Ureter (tissue), 1 donor: ENCODE measurements around the gene RAD51B. TPM values are rescaled to one million over a fixed set of nuclear protein-coding genes. Genes with fewer than 3 reads are reported as not detected.
A peak's percentile ranks its signal among the peaks of the same experiment; 100 is the strongest.
"Not testable (repeated sequence)": the region's sequence is repeated elsewhere in the genome, so short reads cannot be mapped to it uniquely, and the experiment has no call there.

ENCODE experiments used
- DNase-seq: peaks from one replicate; pipeline ENCODE4 v3.0.0-alpha.2; 2020; ENCODE audit warnings: low spot score
- total RNA-seq: library from RNA; stranded (reverse); gene quantifications from one replicate; pipeline ENCODE4 v1.2.4, GENCODE V29; 2023
- donor health status: DM: yes; HTN: yes; CAD: no.

RAD51B gene
- 36.6 TPM for total RNA-seq

DNA sequence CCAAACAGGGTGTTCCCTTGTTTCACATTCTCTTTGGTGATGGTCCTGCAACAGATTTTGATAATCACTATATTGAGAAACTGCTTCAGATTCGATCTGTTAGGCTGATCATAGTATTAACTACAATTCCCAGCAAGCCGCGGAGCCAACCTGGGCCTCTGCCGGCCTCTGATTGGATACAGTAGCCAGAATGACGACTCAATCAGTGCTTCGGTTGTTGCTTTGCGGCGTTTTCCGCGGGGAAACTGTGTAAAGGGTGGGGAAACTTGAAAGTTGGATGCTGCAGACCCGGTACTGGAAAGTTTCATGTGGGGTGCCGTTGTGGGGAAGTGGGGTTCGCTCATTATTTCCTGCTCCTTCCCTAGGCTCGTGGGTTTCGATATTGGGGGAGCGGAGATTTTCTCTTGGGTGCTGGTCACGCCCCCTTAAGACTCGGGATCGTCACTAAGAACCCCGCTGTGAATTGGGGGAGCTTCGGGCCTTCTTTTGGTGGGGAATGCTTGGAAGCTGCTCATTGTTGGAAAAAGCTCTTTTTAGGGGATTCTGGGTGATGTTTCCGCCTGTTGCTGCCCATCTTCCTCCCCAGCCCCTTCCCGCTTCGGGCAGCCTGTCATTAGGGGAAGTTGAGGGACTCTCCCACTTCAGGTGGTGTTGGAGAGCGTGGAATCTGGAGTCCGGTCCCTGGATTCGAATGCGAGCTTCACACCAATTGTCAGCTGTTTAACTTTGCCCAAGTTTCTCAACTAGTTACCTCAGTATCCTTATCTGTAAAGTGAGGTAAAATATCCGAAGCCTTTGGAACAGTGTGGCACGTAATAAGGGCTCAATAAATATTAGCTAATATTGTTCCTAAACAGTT is at the start of gene RAD51B:
TSS of gene RAD51B (plus strand) at position 217 of the 859 bp plus-strand sequence.
- peak; percentile 89 for DNase-seq

DNA sequence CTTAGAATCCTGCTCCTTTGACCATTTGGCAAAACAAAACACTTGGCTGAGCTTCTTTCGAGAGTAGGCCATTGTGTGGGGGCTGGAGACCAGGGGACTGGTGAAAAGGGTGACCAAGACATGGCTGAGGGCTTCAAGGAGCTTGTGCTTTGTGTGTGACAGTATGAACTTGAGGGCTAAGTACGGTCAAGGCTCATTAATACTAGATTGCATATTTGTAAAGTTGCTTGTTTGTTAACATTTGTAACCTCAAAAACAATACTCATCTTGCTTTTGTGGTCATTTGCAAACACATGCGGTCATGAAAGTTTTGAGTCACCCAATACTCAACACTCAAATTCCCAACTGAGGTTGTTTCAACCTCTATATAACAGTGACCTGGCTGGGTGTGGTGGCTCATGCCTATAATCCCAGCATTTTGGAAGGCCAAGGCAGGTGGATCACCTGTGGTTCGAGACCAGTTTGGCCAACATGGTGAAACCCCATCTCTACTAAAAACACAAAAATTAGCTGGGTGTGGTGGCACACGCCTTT is 45.7 kb upstream of the RAD51B start:
- no peak for DNase-seq

- DNase-seq: no peak
Measured at GRCh38 chr14:67776653-67777322, 42.8 kb upstream of the RAD51B start.

DNA sequence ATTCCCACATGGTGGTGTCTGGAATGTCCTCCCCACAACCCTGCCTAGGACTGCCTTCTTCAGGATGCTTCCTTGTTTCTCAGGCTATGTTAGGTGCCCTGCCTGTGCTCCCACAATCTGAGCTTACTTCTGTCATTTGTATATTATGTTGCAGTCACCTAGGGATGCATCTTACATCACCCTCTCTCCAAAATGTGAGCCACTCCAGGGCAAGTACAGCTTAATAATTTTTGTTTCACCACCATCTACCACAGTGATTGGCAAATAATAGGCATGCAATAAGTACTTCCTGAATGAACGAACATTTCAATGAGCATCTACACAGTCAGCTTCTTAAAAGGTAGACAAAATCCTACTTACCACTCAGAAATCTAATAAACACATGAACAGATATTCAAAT is 40.8 kb upstream of the RAD51B start:
- no peak for DNase-seq

GRCh38 chr14:67782090-67782489 is 37.5 kb upstream of the RAD51B start:
- no peak for DNase-seq

DNA sequence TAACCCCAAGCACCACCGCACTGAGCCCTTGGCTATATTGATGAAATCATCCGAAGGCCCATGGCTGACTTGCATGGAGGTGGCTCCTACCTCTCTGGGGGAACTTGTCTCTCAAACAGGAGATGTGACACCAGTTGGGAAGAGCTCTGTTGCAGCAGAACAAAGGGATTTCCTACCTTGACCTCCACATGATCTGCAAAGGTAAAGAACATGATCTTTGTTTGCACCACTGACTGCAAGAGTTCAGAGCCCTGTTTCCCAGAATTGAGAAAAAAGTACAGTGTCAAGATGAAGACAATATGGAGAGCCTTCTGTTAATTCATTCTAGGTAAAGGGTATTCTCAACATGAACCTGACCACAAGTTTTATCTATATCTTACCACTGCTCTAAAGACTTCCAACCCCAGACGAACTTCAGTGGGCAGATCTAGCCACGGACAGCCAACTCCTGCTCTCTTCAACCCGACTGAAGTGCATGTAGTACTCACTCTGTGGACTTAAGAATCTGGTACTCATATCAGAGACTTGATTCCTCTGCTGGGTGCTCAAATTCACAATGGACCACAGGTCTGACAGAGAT is 35.2 kb upstream of the RAD51B start:
- no peak for DNase-seq

DNA sequence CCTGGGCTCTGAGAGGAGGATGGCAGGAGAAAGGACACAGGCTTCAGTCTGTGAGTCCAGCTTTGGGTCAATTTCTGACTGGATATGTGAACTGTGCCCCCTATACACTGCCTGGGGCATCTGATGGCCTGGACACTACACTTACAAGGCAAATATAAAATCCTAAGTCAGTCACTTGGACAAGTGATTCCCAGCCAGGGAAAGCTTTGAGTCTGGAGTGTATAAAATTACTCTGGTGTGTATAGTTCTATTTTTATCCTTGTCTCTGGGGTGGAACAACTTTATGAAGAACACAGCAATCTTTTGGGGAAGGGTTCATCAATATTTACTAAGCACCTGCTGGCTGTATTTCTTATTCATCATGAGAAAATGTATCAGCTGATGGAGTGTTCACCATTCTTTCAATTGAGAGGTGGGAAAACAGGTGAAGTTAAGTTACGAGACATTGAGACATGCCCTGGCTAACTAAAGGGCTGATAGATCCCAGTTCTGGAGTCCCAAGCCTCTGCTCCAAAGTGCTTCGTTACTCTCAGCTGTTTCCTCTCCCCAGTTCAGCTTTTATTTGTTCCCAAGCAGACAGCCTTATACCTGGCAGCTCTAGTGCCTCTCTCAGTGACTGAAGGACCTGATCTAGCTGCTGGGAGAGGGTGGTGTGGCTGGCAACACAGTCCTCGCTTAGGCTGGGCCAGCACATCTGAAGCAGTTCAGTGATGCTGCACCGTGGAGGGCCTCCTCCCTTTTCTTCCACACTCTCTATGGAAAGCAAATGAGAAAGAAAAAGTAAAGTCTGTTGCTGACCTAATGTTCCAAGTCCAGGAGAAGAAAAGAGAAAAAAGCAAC is 34.1 kb upstream of the RAD51B start:
- no peak for DNase-seq

DNA sequence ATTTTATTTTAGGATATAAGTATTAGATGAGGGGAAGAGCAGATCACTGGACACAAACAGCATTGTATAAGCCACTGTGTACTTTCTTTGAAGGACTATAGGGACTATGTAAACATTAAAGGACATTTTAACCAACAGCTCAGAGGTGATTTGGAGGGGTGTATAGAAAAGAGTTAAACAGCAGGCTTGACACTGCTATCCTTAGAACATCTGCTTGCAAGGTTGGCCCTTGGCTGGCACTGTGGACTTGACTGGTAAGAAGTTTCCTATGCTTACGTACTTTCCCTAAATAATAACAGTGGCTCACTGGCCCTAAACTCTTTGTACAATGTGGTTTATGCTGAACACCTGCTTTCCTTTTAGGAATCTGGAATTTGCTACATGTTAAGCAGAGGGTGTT is 31.9 kb upstream of the RAD51B start:
- DNase-seq: no peak

- DNase-seq: no peak
Measured at GRCh38 chr14:67798731-67799130, 20.8 kb upstream of the RAD51B start.

- no peak for DNase-seq
Measured at GRCh38 chr14:67800743-67801142, 18.8 kb upstream of the RAD51B start.

GRCh38 chr14:67806246-67806645 is 13.3 kb upstream of the RAD51B start:
- no peak for DNase-seq

- no peak for DNase-seq
Measured at GRCh38 chr14:67814821-67815220, 4.8 kb upstream of the RAD51B start.

DNA sequence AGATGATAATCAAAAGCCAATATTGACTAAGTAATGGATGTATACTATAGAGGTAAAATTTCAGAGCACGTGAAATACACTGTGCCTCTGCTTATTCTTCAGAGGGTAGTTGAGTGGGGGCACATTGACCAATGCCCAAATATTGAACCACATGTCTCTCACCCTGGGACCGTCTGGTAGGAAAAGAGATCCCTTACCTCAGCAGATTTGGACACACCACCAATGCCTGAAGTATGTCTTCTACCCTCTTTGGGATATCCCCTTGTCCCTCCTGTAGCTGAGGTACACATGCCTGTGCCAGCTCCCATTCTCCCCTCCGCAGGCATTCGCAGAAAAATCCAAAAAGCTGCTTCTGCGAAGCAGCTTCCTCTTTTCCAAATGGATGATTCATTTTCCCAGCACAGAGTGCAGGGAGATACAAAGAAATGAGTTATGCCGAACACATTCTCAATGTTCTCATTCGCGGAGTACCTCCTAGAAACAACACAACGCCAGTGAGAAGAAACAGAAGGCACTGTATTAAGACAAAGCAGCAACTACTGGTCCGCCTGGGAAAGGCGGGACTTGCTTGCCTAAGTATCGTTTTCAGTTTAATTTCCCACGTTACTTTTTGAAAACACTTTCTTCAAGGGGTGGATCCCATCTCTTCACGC is 3.9 kb upstream of the RAD51B start:
- DNase-seq: no peak

- DNase-seq: peak; percentile 96
Measured at GRCh38 chr14:67816326-67817002, 3.1 kb upstream of the RAD51B start, which contains the start of gene ZFYVE26. Gene ZFYVE26, minus strand, starts transcription at chr14:67816590. Its CDS starts 627 bp downstream, at chr14:67815963.

- DNase-seq: no peak
Measured at GRCh38 chr14:67817750-67818438, 1.7 kb upstream of the RAD51B start.

GRCh38 chr14:67818476-67818875 is 1.1 kb upstream of the RAD51B start:
- DNase-seq: not testable (repeated sequence)

DNA sequence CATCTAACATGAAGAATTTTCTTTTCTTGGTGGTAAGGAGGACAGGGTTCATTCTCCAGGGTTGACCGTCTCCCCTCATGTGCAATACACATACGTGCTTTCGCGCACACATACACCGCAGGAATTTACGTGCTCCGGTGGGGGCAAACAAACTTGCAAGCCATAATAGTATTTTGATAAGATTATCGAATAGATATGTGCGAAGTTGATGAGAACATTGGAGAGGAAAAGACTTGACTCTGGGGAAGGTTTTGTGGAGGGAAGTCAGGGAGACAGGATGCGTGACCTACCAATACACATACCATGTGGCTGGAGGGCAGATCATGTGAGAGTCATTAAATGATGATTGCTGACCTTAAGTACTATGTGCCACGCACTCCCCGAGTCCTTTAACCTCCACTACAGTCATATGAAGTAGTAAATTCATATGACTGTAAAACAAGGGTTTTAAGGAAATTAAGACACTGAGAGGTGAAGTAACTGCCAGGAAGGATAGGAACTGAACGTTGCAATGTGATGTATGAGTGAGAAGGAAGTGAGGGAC is 921 bp downstream of the RAD51B start:
- no peak for DNase-seq

GRCh38 chr14:67821121-67821520 is 1.5 kb downstream of the RAD51B start:
- no peak for DNase-seq

DNA sequence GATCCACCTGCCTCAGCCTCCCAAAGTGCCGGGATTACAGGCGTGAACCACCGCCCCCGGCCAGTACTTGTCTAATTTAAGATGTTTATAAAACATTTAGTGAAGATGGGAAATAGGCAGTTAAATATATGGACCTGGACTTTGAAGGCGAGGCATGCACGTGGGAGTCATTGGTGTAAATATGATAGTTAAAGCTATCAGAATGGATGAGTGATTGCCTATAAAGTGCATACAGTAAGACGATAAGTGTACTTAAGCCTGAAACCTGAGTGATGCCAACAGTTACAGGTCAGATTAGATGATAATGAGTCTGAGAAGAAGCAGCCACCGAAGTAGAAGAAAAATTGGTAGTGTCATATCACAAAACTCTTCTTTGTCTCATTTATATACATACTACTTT is 11.5 kb downstream of the RAD51B start:
- DNase-seq: no peak

DNA sequence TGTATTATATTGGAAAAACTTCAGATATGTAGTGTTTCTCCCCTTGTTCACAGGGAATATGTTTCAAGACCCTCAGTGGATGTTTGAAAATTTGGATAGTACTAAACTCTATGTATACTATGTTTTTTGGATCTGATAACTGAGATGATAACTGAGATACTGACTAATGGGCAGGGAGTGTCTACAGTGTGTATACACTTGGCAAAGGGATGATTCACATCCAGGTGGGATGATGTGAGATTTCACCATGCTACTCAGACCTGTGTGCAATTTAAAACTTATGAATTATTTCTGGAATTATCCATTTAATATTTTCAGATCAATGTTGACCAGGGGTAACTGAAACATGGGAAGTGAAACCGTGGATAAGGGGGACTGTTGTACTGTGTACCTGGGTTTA is 13.8 kb downstream of the RAD51B start:
- no peak for DNase-seq
